ENCODE results near the gene KCTD10.

DNA sequence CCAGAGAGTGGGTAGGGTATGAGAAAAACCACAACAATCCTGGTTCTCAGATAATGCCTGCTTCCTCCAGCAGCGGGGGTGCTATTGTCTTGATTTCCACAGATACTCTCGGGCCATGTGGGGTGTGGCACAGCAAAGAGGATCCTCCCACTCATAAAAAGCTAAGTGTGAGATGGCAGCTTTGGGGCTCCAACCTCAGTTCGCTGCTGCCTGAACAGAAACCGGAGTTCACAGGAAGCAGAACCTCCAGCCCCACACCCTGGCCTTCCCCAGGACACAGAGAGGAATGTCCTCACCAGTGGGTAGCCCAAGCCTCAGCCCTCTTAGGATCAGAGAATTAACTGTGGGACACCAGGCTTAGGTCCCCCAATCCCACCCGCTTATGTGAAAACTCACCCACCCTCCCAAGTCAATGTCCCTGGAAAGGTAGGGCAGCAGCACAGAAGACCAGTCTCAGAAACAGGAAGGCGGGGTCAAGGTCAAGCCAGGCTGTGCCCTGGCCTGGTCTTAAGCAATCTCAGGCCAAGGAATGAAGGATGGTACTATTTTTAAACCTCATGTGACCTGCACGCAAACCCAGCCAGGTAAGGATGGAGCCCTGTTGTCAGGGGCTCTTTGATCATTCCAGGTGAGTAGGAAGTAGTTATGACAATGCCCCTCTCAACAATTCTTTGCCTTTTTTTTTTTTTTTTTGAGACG is 9.0 kb downstream of the KCTD10 start:
- TF ChIP-seq POLR2A (IDR thresholded peaks at IDR 0.05): no peak
- TF ChIP-seq, protein P1, sequence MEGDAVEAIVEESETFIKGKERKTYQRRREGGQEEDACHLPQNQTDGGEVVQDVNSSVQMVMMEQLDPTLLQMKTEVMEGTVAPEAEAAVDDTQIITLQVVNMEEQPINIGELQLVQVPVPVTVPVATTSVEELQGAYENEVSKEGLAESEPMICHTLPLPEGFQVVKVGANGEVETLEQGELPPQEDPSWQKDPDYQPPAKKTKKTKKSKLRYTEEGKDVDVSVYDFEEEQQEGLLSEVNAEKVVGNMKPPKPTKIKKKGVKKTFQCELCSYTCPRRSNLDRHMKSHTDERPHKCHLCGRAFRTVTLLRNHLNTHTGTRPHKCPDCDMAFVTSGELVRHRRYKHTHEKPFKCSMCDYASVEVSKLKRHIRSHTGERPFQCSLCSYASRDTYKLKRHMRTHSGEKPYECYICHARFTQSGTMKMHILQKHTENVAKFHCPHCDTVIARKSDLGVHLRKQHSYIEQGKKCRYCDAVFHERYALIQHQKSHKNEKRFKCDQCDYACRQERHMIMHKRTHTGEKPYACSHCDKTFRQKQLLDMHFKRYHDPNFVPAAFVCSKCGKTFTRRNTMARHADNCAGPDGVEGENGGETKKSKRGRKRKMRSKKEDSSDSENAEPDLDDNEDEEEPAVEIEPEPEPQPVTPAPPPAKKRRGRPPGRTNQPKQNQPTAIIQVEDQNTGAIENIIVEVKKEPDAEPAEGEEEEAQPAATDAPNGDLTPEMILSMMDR (IDR thresholded peaks at IDR 0.05): no peak

All from uterus (tissue), 2 donors.